Mesenchymal stem cell (in vitro differentiated cells and primary cell): ENCODE data around the gene KTN1.

Experiments
- DNase-seq: peaks from one replicate; pipeline ENCODE4 v3.0.0-alpha.2; 2013
- H2AFZ ChIP-seq: one replicate; pipeline ENCODE4 v1.6.1; 2013; ENCODE audit warnings: low read depth, mild to moderate bottlenecking, control low read depth, inconsistent platforms, low read length, moderate library complexity
- H2AK5ac ChIP-seq: 2 replicates; pipeline ENCODE4 v1.6.1; 2013; ENCODE audit warnings: low read length, moderate library complexity, mild to moderate bottlenecking, inconsistent platforms; ENCODE audit not compliant: severe bottlenecking
- H2BK120ac ChIP-seq: one replicate; pipeline ENCODE4 v1.6.1; 2013; ENCODE audit warnings: low read depth, mild to moderate bottlenecking, inconsistent platforms, low read length, moderate library complexity
- H2BK12ac ChIP-seq, 2 experiments: one replicate each; pipeline ENCODE4 v1.6.1; 2013; ENCODE audit warnings: inconsistent platforms in 2 of 2, low read length in 2 of 2, mild to moderate bottlenecking in 2 of 2, moderate library complexity in 2 of 2, control low read depth in 1 of 2
- H2BK15ac ChIP-seq: one replicate; pipeline ENCODE4 v1.6.1; 2013; ENCODE audit warnings: mild to moderate bottlenecking, low read depth, inconsistent platforms; ENCODE audit not compliant: poor library complexity, severe bottlenecking
- H2BK5ac ChIP-seq: 2 replicates; pipeline ENCODE4 v1.6.1; 2013; ENCODE audit warnings: low read depth, mild to moderate bottlenecking, low read length, control low read depth, inconsistent platforms; ENCODE audit not compliant: poor library complexity, severe bottlenecking
- H3K14ac ChIP-seq, 2 experiments: one replicate each; pipeline ENCODE4 v1.6.1; 2013; ENCODE audit warnings: inconsistent platforms in 2 of 2, low read length in 2 of 2, control low read depth in 1 of 2, mild to moderate bottlenecking in 1 of 2, moderate library complexity in 1 of 2
- H3K18ac ChIP-seq, 2 experiments: one replicate each; pipeline ENCODE4 v1.6.1; 2013; ENCODE audit warnings: inconsistent platforms in 2 of 2, low read length in 2 of 2, control low read depth in 1 of 2, low read depth in 1 of 2, mild to moderate bottlenecking in 1 of 2
- H3K23ac ChIP-seq, 2 experiments: one replicate each; pipeline ENCODE4 v1.6.1; 2013; ENCODE audit warnings: inconsistent platforms in 2 of 2, low read length in 2 of 2, mild to moderate bottlenecking in 2 of 2, moderate library complexity in 2 of 2, control low read depth in 1 of 2
- H3K27ac ChIP-seq: 2 replicates; pipeline ENCODE4 v1.5.1; 2013; ENCODE audit warnings: mild to moderate bottlenecking, moderate library complexity, low read length, control low read depth, inconsistent platforms; ENCODE audit not compliant: poor library complexity, severe bottlenecking
- H3K27me3 ChIP-seq, 2 experiments: 2 replicates each; pipeline versions ENCODE4 v1.6.1 to v1.7.0; 2013; ENCODE audit warnings: low read length in 2 of 2, mild to moderate bottlenecking in 2 of 2, moderate library complexity in 2 of 2, control low read depth in 1 of 2, inconsistent platforms in 1 of 2; ENCODE audit not compliant: control insufficient read depth in 1 of 2, insufficient read depth in 1 of 2
- H3K36me3 ChIP-seq, 2 experiments: 2 replicates each; pipeline versions ENCODE4 v1.6.1 to v1.7.0; 2013; ENCODE audit warnings: low read length in 2 of 2, control low read depth in 1 of 2, inconsistent platforms in 1 of 2, low read depth in 1 of 2, mild to moderate bottlenecking in 1 of 2; ENCODE audit not compliant: insufficient read depth in 2 of 2, control insufficient read depth in 1 of 2
- H3K4ac ChIP-seq, 2 experiments: one replicate each; pipeline ENCODE4 v1.6.1; 2013; ENCODE audit warnings: inconsistent platforms in 2 of 2, low read length in 2 of 2, mild to moderate bottlenecking in 2 of 2, moderate library complexity in 2 of 2, control low read depth in 1 of 2, low read depth in 1 of 2
- H3K4me1 ChIP-seq: 2 replicates; pipeline ENCODE4 v1.6.1; 2013; ENCODE audit warnings: low read depth, low read length, control low read depth; ENCODE audit not compliant: control insufficient read depth, insufficient read depth
- H3K4me2 ChIP-seq: 2 replicates; pipeline ENCODE4 v1.6.1; 2013; ENCODE audit warnings: low read length, mild to moderate bottlenecking, inconsistent platforms; ENCODE audit not compliant: poor library complexity, severe bottlenecking
- H3K4me3 ChIP-seq, 2 experiments: 2 replicates each; pipeline versions ENCODE4 v1.5.1 to v1.7.0; 2013; ENCODE audit warnings: low read length in 2 of 2, mild to moderate bottlenecking in 2 of 2, control low read depth in 1 of 2, low read depth in 1 of 2; ENCODE audit not compliant: insufficient read depth in 1 of 2
- H3K79me1 ChIP-seq: replicated peaks from 2 replicates; pipeline ENCODE4 v1.6.1; 2013; ENCODE audit warnings: mild to moderate bottlenecking, control low read depth, low read length, inconsistent platforms; ENCODE audit not compliant: poor library complexity, severe bottlenecking
- H3K9ac ChIP-seq: 2 replicates; pipeline ENCODE4 v1.7.0; 2013; ENCODE audit warnings: mild to moderate bottlenecking, low read length, moderate library complexity
- H3K9me3 ChIP-seq: 2 replicates; pipeline ENCODE4 v1.7.0; 2013; ENCODE audit warnings: mild to moderate bottlenecking, low read length; ENCODE audit not compliant: control insufficient read depth
- H4K8ac ChIP-seq: one replicate; pipeline ENCODE4 v1.6.1; 2013; ENCODE audit warnings: inconsistent platforms, mild to moderate bottlenecking, low read length, moderate library complexity
- H4K91ac ChIP-seq: one replicate; pipeline ENCODE4 v1.6.1; 2013; ENCODE audit warnings: mild to moderate bottlenecking, low read length, inconsistent platforms
- WGBS: methylation state at CpG from one replicate; pipeline ENCODE4 v1.1.7; 2013; ENCODE audit warnings: mixed read lengths; 5-methylcytosine and 5-hydroxymethylcytosine counted together

The KTN1 gene

DNA sequence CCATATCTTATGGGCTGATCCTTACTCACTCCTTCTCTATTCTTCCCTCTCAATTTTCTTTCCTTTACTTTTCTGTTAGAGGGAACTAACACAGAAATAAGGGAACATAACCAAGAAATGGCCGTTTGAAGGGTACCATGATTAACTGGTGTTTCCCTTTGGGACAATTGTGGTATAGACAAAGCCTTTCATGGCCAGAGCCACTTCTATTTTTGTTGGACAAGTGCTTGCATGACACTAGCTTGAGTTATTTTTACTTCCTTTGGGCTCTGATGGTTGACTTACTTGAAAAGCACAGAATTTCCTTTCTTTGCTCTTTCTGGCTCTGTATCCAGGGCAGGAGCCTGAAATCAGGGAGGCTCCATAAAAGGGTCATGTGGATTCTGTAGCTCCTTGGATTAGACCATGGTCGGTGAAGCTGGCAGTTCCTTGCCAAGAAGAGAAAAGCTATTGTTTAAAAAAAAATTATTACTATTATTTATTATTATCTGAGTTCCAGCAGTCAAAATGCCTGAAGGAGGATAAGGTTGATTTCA, 130.6 kb downstream of the KTN1 start:
- Histone ChIP-seq H4K8ac (no peak overlapping the region), H3K36me3 (peaks cover 0 to 6% of the 10 kb centered on the region in 2 experiments), H2BK5ac (no peak overlapping the region), H2BK12ac (no peak overlapping the region), H2AK5ac (no peak overlapping the region), H3K79me1 (no peaks in the 10 kb centered on the region), H3K4me3 (no peak overlapping the region), H3K9ac (no peak overlapping the region), H2BK120ac (no peak overlapping the region), H2AFZ (no peak overlapping the region), H3K9me3 (peaks cover 3% of the 10 kb centered on the region), H3K23ac (no peak overlapping the region), H3K4me1 (no peaks in the 10 kb centered on the region), H3K27me3 (peaks cover 0 to 6% of the 10 kb centered on the region in 2 experiments), H3K18ac (no peak overlapping the region), H3K27ac (no peak overlapping the region), H3K14ac (no peak overlapping the region), H4K91ac (no peak overlapping the region), H3K4me2 (no peak overlapping the region), H3K4ac (no peak overlapping the region), H2BK15ac (no peak overlapping the region)
- 77% methylated on average over 1 of the region's 2 CpGs for WGBS
- DNase-seq: no peak

DNA sequence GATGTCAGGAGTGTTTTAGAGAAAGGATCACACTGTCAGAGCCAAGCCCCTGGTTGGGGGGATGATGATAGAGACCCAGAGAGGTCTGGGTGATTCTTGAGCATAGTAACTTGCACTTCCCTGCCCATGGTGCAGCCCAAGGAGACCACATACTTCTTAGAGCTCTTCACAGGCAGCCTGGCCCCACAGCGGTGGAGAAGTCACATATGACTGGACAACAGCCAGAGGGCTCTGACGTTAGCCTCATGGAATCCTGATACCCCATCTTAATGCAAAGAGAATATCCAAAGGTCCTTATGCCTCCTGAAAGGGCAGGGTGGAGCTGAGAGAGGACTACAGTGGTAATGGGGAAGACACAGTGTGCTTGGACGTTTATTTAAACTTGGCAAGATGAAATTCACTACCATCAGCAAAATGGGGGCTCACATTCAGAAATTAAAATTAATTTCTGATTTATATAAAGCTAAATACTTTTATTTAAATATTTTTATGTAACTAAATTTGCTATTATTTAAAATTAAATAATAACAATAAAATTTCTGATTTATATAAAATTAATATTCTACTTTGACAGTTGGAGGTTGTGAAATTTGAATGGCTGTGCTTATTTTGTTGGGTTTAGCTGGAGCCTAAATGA, 131.3 kb downstream of the KTN1 start:
- no peak overlapping the region for H4K91ac ChIP-seq
- no peak overlapping the region for H2BK15ac ChIP-seq
- no peak overlapping the region for H2BK12ac ChIP-seq
- H3K4me2 ChIP-seq: no peak overlapping the region
- no peak overlapping the region for H3K4ac ChIP-seq
- H3K9ac ChIP-seq: no peak overlapping the region
- WGBS: 49% methylated on average over 3 of the region's 3 CpGs
- peaks cover 2% of the 10 kb centered on the region for H3K4me1 ChIP-seq
- no peak overlapping the region for H2BK120ac ChIP-seq
- no peak overlapping the region for H3K4me3 ChIP-seq
- H3K18ac ChIP-seq: no peak overlapping the region
- no peak overlapping the region for H3K14ac ChIP-seq
- peaks cover 0 to 6% of the 10 kb centered on the region in 2 experiments for H3K27me3 ChIP-seq
- H2AK5ac ChIP-seq: no peak overlapping the region
- no peak overlapping the region for H4K8ac ChIP-seq
- H3K36me3 ChIP-seq: peaks cover 0 to 6% of the 10 kb centered on the region in 2 experiments
- peaks cover 3% of the 10 kb centered on the region for H3K9me3 ChIP-seq
- peak; percentile 18 for DNase-seq
- H2AFZ ChIP-seq: no peak overlapping the region
- no peak overlapping the region for H3K27ac ChIP-seq
- no peak overlapping the region for H2BK5ac ChIP-seq
- no peaks in the 10 kb centered on the region for H3K79me1 ChIP-seq
- H3K23ac ChIP-seq: no peak overlapping the region

DNA sequence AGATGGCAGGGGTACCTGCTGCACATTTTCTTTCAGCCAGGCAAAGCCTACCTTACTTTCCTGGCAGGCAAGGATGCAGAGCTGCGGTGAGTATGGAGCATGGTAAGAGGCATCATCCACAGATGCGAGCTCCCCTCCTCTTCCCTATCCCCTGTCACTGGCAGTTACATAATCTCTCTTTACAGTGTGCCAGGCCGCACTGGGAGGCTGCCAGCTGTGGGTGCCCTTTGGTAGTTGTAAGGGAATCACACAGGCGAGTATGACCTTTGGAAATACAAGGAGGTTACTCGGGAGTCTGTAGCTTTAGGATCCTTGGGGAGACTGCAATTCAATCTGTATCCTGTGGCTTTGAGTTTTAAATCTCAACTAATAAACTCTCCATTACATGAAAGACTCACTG, 132.5 kb downstream of the KTN1 start:
- Histone ChIP-seq H3K9ac (no peak overlapping the region), H3K9me3 (peaks cover 3% of the 10 kb centered on the region), H2BK12ac (no peak overlapping the region), H3K27me3 (peaks cover 0 to 14% of the 10 kb centered on the region in 2 experiments), H4K8ac (no peak overlapping the region), H3K4me2 (no peak overlapping the region), H2BK120ac (no peak overlapping the region), H3K18ac (no peak overlapping the region), H3K4me1 (peaks cover 2% of the 10 kb centered on the region), H3K36me3 (peaks cover 0 to 6% of the 10 kb centered on the region in 2 experiments), H3K27ac (no peak overlapping the region), H4K91ac (no peak overlapping the region), H2BK15ac (no peak overlapping the region), H3K4ac (no peak overlapping the region), H2BK5ac (no peak overlapping the region), H3K79me1 (no peaks in the 10 kb centered on the region), H2AFZ (no peak overlapping the region), H2AK5ac (no peak overlapping the region), H3K14ac (no peak overlapping the region), H3K23ac (no peak overlapping the region), H3K4me3 (no peak overlapping the region)
- DNase-seq: no peak
- 100% methylated on average over 2 of the region's 5 CpGs for WGBS

DNA sequence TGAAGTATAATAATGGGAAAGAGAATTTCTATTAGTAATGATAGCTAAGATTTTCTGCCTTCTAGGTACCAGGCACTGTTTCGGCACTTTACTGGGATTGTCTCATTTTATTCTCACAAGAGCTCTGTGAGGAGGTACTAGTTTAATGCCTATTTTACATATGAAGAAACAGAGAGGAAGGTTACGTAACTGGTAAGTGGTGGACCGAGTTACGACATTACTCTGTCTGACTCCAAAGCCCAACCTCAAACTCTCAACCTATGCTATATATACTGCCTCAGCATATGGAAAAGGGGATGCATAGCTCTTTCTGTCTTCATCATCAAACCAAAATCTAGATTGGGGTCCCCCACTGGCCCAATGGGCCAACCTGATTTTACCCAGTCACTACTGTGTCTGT, 133.5 kb downstream of the KTN1 start:
- 78% methylated on average over 4 of the region's 4 CpGs for WGBS
- Histone ChIP-seq H3K18ac (no peak overlapping the region), H3K4ac (no peak overlapping the region), H4K91ac (no peak overlapping the region), H4K8ac (no peak overlapping the region), H2BK12ac (no peak overlapping the region), H3K27ac (no peak overlapping the region), H3K9ac (no peak overlapping the region), H3K36me3 (peaks cover 0 to 4% of the 10 kb centered on the region in 2 experiments), H3K4me1 (peaks cover 2% of the 10 kb centered on the region), H3K27me3 (peaks cover 0 to 16% of the 10 kb centered on the region in 2 experiments), H2AFZ (no peak overlapping the region), H3K14ac (no peak overlapping the region), H3K79me1 (no peaks in the 10 kb centered on the region), H2AK5ac (no peak overlapping the region), H3K23ac (no peak overlapping the region), H2BK15ac (no peak overlapping the region), H3K9me3 (peaks cover 3% of the 10 kb centered on the region), H3K4me3 (no peak overlapping the region), H3K4me2 (no peak overlapping the region), H2BK5ac (no peak overlapping the region), H2BK120ac (no peak overlapping the region)
- peak; percentile 37 for DNase-seq
